ENCODE data around the gene C1QTNF12. TPM values are rescaled to one million over a fixed set of nuclear protein-coding genes. Genes with fewer than 3 reads are reported as not detected.

C1QTNF12 gene
- total RNA-seq, 2 experiments from 2014 or later, result 1.8 to 6.1 TPM

GRCh38 chr1:1219341-1219740 is 27.2 kb downstream of the C1QTNF12 start:
- no peaks in the 10 kb centered on the region for H3K9me2 ChIP-seq (ENCODE audit: insufficient read depth, low read length)
- ChIA-PET POLR2A (no interaction called here), CTCF (ENCODE audit: unreplicated experiment) (no interaction called here)
- no peak overlapping the region for H3K4me3 ChIP-seq (ENCODE audit: low read depth, low read length, poor library complexity, severe bottlenecking)
- no peak overlapping the region for H3K4me2 ChIP-seq (ENCODE audit: low read length)
- no peaks in the 10 kb centered on the region for H4K20me1 ChIP-seq (ENCODE audit: insufficient read depth, low read length)
- no peaks in the 10 kb centered on the region for H3K79me2 ChIP-seq (ENCODE audit: insufficient read depth, low read depth, low read length)
- BruUV-seq (replicated peaks), result no TSS peak
- H3K36me3 ChIP-seq (ENCODE audit: insufficient read depth, low read length), result peaks cover 64% of the 10 kb centered on the region
- no peaks in the 10 kb centered on the region for H3K9me3 ChIP-seq (ENCODE audit: low read length)
- DNase-seq (ENCODE audit: low spot score), result no peak
- H3K27ac ChIP-seq (ENCODE audit: low read depth, low read length, poor library complexity, severe bottlenecking), result no peak overlapping the region
- H2AFZ ChIP-seq (ENCODE audit: low read length), result no peak overlapping the region
- intact Hi-C loops (cut with micrococcal nuclease; ENCODE audit: unreplicated experiment), result no loop called here
- TF ChIP-seq, protein P1, sequence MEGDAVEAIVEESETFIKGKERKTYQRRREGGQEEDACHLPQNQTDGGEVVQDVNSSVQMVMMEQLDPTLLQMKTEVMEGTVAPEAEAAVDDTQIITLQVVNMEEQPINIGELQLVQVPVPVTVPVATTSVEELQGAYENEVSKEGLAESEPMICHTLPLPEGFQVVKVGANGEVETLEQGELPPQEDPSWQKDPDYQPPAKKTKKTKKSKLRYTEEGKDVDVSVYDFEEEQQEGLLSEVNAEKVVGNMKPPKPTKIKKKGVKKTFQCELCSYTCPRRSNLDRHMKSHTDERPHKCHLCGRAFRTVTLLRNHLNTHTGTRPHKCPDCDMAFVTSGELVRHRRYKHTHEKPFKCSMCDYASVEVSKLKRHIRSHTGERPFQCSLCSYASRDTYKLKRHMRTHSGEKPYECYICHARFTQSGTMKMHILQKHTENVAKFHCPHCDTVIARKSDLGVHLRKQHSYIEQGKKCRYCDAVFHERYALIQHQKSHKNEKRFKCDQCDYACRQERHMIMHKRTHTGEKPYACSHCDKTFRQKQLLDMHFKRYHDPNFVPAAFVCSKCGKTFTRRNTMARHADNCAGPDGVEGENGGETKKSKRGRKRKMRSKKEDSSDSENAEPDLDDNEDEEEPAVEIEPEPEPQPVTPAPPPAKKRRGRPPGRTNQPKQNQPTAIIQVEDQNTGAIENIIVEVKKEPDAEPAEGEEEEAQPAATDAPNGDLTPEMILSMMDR (conservative IDR thresholded peaks at IDR 0.05; ENCODE audit: low read length), result no peak
- no peak for TF ChIP-seq EZH2phosphoT487 (IDR thresholded peaks at IDR 0.05; ENCODE audit: borderline replicate concordance, low read depth, low read length)
- H3K4me1 ChIP-seq (ENCODE audit: insufficient read depth, low read length, poor library complexity, severe bottlenecking), result no peaks in the 10 kb centered on the region

DNA sequence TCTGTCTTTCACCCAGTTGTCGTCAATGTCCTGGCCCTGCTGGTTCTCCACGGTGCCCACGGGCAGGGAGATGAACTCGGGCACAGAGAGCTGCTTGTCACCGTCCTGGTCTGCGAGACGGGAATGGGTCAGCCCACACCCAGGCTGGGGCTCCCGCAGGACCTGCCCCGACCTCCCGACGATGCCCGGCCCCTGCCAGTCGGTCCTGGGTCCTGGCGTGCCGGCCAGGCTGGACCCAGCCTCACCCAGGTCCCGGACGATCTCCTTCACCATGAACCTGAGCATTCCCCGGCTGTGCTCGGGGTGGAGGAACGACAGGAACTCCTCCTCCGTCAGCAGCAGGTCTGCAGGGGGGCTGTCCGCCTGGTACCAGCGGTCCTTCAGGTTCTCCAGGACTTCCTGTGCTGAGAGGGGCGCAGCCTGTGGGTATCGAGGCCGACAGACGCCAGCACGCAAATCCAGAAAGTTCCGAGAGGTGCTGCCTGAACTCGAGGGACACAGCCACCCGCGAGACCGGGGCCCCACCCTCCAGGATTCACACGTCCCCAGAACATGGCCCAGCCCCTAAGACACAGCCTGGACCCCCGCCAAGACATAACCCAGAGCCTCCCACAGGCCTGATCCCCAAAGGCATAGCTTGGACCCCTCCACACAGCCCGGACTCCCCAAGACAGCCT is 27.9 kb downstream of the C1QTNF12 start:
- H4K20me1 ChIP-seq (ENCODE audit: insufficient read depth, low read length), result no peaks in the 10 kb centered on the region
- no peaks in the 10 kb centered on the region for H3K9me3 ChIP-seq (ENCODE audit: low read length)
- H3K4me3 ChIP-seq (ENCODE audit: low read depth, low read length, poor library complexity, severe bottlenecking), result no peak overlapping the region
- no peaks in the 10 kb centered on the region for H3K79me2 ChIP-seq (ENCODE audit: insufficient read depth, low read depth, low read length)
- H3K4me1 ChIP-seq (ENCODE audit: insufficient read depth, low read length, poor library complexity, severe bottlenecking), result no peaks in the 10 kb centered on the region
- CTCF ChIA-PET (ENCODE audit: unreplicated experiment), result no interaction called here
- no peak overlapping the region for H2AFZ ChIP-seq (ENCODE audit: low read length)
- H3K9me2 ChIP-seq (ENCODE audit: insufficient read depth, low read length), result no peaks in the 10 kb centered on the region
- H3K27ac ChIP-seq (ENCODE audit: low read depth, low read length, poor library complexity, severe bottlenecking), result no peak overlapping the region
- POLR2A ChIA-PET, result no interaction called here
- TF ChIP-seq, protein P1 (conservative IDR thresholded peaks at IDR 0.05; ENCODE audit: low read length), result no peak
- no peak for TF ChIP-seq EZH2phosphoT487 (IDR thresholded peaks at IDR 0.05; ENCODE audit: borderline replicate concordance, low read depth, low read length)
- intact Hi-C loops (cut with micrococcal nuclease; ENCODE audit: unreplicated experiment), result no loop called here
- no peak overlapping the region for H3K4me2 ChIP-seq (ENCODE audit: low read length)
- H3K36me3 ChIP-seq (ENCODE audit: insufficient read depth, low read length), result peaks cover 60% of the 10 kb centered on the region
- no peak for DNase-seq (ENCODE audit: low spot score)
- BruUV-seq (replicated peaks), result no TSS peak

DNA sequence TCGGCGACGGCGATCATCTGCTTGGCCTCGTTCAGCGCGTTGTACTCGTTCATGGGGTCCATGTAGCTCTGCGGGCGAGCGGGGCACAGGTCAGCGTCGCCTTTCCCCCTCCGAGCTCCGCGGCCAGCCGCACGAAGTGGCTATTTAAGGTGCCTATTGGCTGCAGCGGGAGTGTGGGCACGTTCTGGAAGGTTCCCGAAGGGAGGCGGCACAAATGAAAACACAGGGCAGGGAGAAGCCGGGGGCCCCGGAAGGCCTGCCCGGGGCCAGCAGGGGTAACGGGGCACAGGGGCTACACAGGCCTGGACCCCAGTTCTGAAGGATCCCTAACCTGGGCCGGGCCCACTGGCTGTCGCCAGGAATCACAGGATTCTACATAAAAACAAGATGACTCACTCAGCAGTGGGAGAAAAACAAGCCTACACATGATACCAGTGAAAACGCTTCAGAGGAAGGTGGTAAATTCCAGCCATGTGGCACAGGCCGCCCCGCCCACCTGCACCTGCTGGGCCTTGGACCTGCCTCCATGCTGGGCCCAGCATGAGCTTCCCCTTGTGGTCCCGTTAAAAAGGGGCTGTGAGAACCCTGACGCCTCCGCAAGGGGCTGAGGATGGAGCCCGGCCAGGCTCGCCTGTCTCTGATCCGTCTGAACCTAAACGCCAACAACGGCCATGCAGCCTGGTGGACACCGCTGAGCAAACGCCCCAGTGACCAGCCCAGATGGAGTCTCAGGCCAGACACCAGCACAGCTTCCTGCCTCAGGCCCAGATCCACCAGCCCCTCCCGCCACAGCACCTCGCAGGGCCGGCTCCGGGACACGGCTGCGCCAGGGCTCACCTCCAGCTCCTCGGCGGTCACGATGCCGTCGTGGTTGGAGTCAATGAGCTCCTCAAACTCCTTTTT is 28.6 kb downstream of the C1QTNF12 start:
- H3K36me3 ChIP-seq (ENCODE audit: insufficient read depth, low read length), result peaks cover 54% of the 10 kb centered on the region
- no peak for TF ChIP-seq EZH2phosphoT487 (IDR thresholded peaks at IDR 0.05; ENCODE audit: borderline replicate concordance, low read depth, low read length)
- TF ChIP-seq, protein P1 (conservative IDR thresholded peaks at IDR 0.05; ENCODE audit: low read length), result no peak
- DNase-seq (ENCODE audit: low spot score), result no peak
- POLR2A ChIA-PET, result no interaction called here
- BruUV-seq (replicated peaks), result no TSS peak
- H3K27ac ChIP-seq (ENCODE audit: low read depth, low read length, poor library complexity, severe bottlenecking), result no peak overlapping the region
- H3K79me2 ChIP-seq (ENCODE audit: insufficient read depth, low read depth, low read length), result no peaks in the 10 kb centered on the region
- CTCF ChIA-PET (ENCODE audit: unreplicated experiment), result no interaction called here
- H3K4me2 ChIP-seq (ENCODE audit: low read length), result no peak overlapping the region
- no peaks in the 10 kb centered on the region for H3K4me1 ChIP-seq (ENCODE audit: insufficient read depth, low read length, poor library complexity, severe bottlenecking)
- H2AFZ ChIP-seq (ENCODE audit: low read length), result no peak overlapping the region
- H4K20me1 ChIP-seq (ENCODE audit: insufficient read depth, low read length), result no peaks in the 10 kb centered on the region
- no peaks in the 10 kb centered on the region for H3K9me3 ChIP-seq (ENCODE audit: low read length)
- intact Hi-C loops (cut with micrococcal nuclease; ENCODE audit: unreplicated experiment), result no loop called here
- H3K4me3 ChIP-seq (ENCODE audit: low read depth, low read length, poor library complexity, severe bottlenecking), result no peak overlapping the region
- H3K9me2 ChIP-seq (ENCODE audit: insufficient read depth, low read length), result no peaks in the 10 kb centered on the region

All from OCI-LY7 (cell line).